Measurements from ENCODE around the gene ANKS1B. TPM values are rescaled to one million over a fixed set of nuclear protein-coding genes. Genes with fewer than 3 reads are reported as not detected.

Gene ANKS1B
- total and polyA plus RNA-seq, 2 of the 4 experiments (the other 2 are of a cell fraction): 0.17 to 0.18 TPM

GRCh38 chr12:98883231-98883630 lies 1101.5 kb downstream of the ANKS1B start:
- no CpG with 5 or more reads among the region's 2 CpGs for WGBS, 2 experiments (ENCODE audit: extremely low coverage in 2 of 2, insufficient read length in 1 of 2)
- ChIA-PET POLR2A (ENCODE audit: unreplicated experiment) (no interaction called here), CTCF (no interaction called here)
- no peaks in the 10 kb centered on the region for H3K4me1 ChIP-seq (ENCODE audit: control insufficient read depth, insufficient read depth, low read length)
- no peak overlapping the region for H2AK9ac ChIP-seq (replicated peaks; ENCODE audit: low read depth, low read length, poor library complexity)
- dilution Hi-C loops (cut with HindIII; ENCODE audit: low sequenced_read_pairs, unreplicated experiment): no loop called here
- H4K91ac ChIP-seq (ENCODE audit: insufficient read depth, low read depth, low read length): no peak overlapping the region
- intact Hi-C loops (cut with micrococcal nuclease): no loop called here
- H3K79me1 ChIP-seq (ENCODE audit: low read depth in 1 of 2, low read length in 2 of 2): no peaks in the 10 kb centered on the region
- H2BK120ac ChIP-seq (ENCODE audit: low read depth, low read length): no peak overlapping the region
- H3K4me2 ChIP-seq (ENCODE audit: low read depth, low read length): no peak overlapping the region
- no peak overlapping the region for H3K14ac ChIP-seq (replicated peaks; ENCODE audit: low read depth, low read length)
- no TSS peak for BruUV-seq (replicated peaks)
- H3K4me3 ChIP-seq (ENCODE audit: insufficient read depth, low read depth, low read length): no peak overlapping the region
- no peak overlapping the region for H3K4ac ChIP-seq (ENCODE audit: low read depth, low read length)
- H4K8ac ChIP-seq (ENCODE audit: low read depth in 2 of 2, low read length in 2 of 2): no peak overlapping the region
- H2AFZ ChIP-seq (replicated peaks; ENCODE audit: low read length, poor library complexity): no peak overlapping the region
- TF ChIP-seq CHD1 (IDR thresholded peaks at IDR 0.05; ENCODE audit: low read depth, low read length): no peak
- no peak for TF ChIP-seq BHLHE40 (IDR thresholded peaks at IDR 0.05; ENCODE audit: low read depth, low read length)
- no peak for TF ChIP-seq MAFK (IDR thresholded peaks at IDR 0.05; ENCODE audit: low read depth, low read length)
- no peak for TF ChIP-seq FOS (IDR thresholded peaks at IDR 0.05; ENCODE audit: low read depth, low read length)
- no peak for TF ChIP-seq POLR2A (IDR thresholded peaks at IDR 0.05; ENCODE audit: low read depth, low read length)
- TF ChIP-seq MXI1 (IDR thresholded peaks at IDR 0.05; ENCODE audit: borderline replicate concordance, low read depth, low read length): no peak
- no peak for TF ChIP-seq RCOR1 (IDR thresholded peaks at IDR 0.05; ENCODE audit: insufficient replicate concordance, low read length)
- no peak for TF ChIP-seq RAD21 (IDR thresholded peaks at IDR 0.05; ENCODE audit: low read length)
- no peak for TF ChIP-seq SMC3 (IDR thresholded peaks at IDR 0.05; ENCODE audit: low read depth, low read length)
- no peak for TF ChIP-seq USF2 (IDR thresholded peaks at IDR 0.05; ENCODE audit: low read depth, low read length)
- TF ChIP-seq CEBPB (IDR thresholded peaks at IDR 0.05; ENCODE audit: low read depth, low read length): no peak
- TF ChIP-seq NFE2L2 (IDR thresholded peaks at IDR 0.05; ENCODE audit: low read depth, low read length): no peak
- no peak for TF ChIP-seq ELK1 (IDR thresholded peaks at IDR 0.05; ENCODE audit: borderline replicate concordance, low read depth, low read length)
- no peak for TF ChIP-seq MAZ (IDR thresholded peaks at IDR 0.05; ENCODE audit: borderline replicate concordance, low read depth, low read length)
- no peaks in the 10 kb centered on the region for H4K20me1 ChIP-seq (ENCODE audit: insufficient read depth, low read length)
- H2AK5ac ChIP-seq (ENCODE audit: low read depth, low read length): no peak overlapping the region
- in situ Hi-C loops (cut with MboI; ENCODE audit: low sequenced_read_pairs): no loop called here
- no peak overlapping the region for H4K5ac ChIP-seq (ENCODE audit: low read depth, low read length)
- H2BK5ac ChIP-seq (ENCODE audit: low read depth, low read length, poor library complexity, severe bottlenecking): no peak overlapping the region
- no peak for ATAC-seq (ENCODE audit: low read depth)
- no peak overlapping the region for H3K27ac ChIP-seq (ENCODE audit: insufficient read depth, low read length)
- DNase-seq: no peak
- no peaks in the 10 kb centered on the region for H3K9me1 ChIP-seq (ENCODE audit: insufficient read depth, low read length)
- H3K23ac ChIP-seq (ENCODE audit: low read depth, low read length): no peak overlapping the region
- H3K9ac ChIP-seq (ENCODE audit: low read depth, low read length): no peak overlapping the region
- H2BK15ac ChIP-seq (ENCODE audit: low read depth, low read length): no peak overlapping the region
- no peak overlapping the region for H3K56ac ChIP-seq (ENCODE audit: extremely low read depth, insufficient read depth, low read length)
- H3K9me3 ChIP-seq (ENCODE audit: control insufficient read depth, insufficient read depth, low read length): no peaks in the 10 kb centered on the region
- no peaks in the 10 kb centered on the region for H3K36me3 ChIP-seq (ENCODE audit: control insufficient read depth, insufficient read depth, low read length)
- H3K27me3 ChIP-seq (ENCODE audit: control insufficient read depth, insufficient read depth, low read length): no peaks in the 10 kb centered on the region
- no peak overlapping the region for H3K18ac ChIP-seq (ENCODE audit: low read depth, low read length)
- no peak overlapping the region for H2BK20ac ChIP-seq (ENCODE audit: low read depth, low read length)

Measured in IMR-90 (cell line).